Measurements from ENCODE around the gene ITPK1.

DNA sequence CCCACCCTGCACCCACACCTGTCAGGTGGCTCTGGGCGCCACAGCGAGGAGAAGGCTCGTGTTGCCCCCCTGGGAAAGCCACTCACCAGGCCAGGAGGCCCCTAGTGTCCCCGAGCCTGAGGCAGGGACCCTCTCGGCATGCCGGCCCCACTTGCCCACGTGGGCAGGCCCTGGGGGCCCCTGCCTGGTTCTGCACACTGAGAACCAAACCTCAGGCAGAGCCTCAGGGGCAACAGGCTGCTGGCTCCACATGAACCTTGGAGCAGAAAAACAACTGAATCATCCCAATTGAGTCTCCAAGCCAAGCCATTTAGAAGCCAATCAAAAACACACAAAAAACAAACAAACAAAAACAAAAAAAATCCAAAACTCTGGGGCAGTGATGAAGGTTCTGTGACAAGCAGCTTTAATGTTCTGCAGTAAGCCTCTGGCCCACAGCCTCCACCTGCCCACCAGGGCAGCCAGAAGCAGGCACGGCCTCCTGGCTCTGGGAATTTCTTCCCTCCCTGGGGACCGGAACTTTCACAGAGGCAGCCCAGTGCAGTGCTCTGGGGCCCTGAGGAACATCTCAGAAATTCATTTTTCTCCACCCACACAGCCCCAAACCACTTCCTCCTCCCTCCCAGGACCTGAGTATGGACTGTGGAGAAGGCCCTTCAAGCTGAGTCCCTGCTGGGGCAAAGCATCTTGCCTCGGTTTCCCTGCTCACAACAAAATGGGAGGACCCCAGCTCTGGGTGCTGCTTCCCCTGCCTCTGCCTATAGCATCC lies 102.6 kb downstream of the ITPK1 start:
- no peak for TF ChIP-seq CTCF (IDR thresholded peaks at IDR 0.05)
- no peak for TF ChIP-seq RXRA (IDR thresholded peaks at IDR 0.05; ENCODE audit: borderline replicate concordance, low read depth)
- no peak for TF ChIP-seq ZBTB33 (IDR thresholded peaks at IDR 0.05; ENCODE audit: borderline replicate concordance, low read depth)
- TF ChIP-seq MAX (IDR thresholded peaks at IDR 0.05; ENCODE audit: low read depth) = no peak

Measured in SK-N-SH (cell line).